Suprapubic skin (tissue), 4 donors: ENCODE data around the gene VTA1.

Source experiments
- EP300 ChIP-seq: sonication (generic); formaldehyde crosslinking; IDR thresholded peaks from one replicate; pipeline ENCODE4 v1.6.1; 2017; ENCODE audit warnings: antibody characterized with exemption
- POLR2A ChIP-seq, 2 donors: fragments of 450-650 bp; IDR thresholded peaks; one replicate each; pipeline ENCODE4 v1.6.1; 2017; ENCODE audit warnings: antibody characterized with exemption in 2 of 2, mild to moderate bottlenecking in 2 of 2, moderate library complexity in 2 of 2
- POLR2AphosphoS5 ChIP-seq, 3 donors: sonication (generic); formaldehyde crosslinking; IDR thresholded peaks; one replicate each; pipeline ENCODE4 v1.6.1; 2017; ENCODE audit warnings: antibody characterized with exemption in 3 of 3
- TF ChIP-seq, protein P1 (sequence below), 2 donors: fragments of 200-600 bp in 1 of 2; fragments of 450-650 bp in 1 of 2; sonication (generic) in 1 of 2; IDR thresholded peaks; one replicate each; pipeline ENCODE4 v1.5.1; 2016 to 2019; ENCODE audit warnings: antibody characterized with exemption in 2 of 2, mild to moderate bottlenecking in 1 of 2, moderate library complexity in 1 of 2

DNA sequence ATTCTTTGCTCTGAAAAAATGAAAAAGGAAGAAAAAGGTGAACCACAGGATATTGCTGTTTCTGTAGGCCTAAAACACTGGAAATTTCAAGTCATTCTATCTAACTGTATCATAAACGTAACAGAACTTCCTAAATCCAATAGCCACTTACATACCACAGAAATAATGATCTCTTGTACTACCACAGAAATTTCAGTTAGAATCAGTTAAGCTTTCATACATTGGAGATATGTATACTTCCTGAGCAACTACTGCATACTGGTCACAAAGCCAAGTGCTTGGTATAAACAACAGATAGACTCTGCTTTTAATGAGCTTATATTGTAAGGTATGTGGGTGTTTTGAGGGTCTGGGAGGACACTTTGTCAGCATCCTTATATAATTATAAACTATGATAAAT lies 38.6 kb downstream of the VTA1 start:
- TF ChIP-seq, protein P1, sequence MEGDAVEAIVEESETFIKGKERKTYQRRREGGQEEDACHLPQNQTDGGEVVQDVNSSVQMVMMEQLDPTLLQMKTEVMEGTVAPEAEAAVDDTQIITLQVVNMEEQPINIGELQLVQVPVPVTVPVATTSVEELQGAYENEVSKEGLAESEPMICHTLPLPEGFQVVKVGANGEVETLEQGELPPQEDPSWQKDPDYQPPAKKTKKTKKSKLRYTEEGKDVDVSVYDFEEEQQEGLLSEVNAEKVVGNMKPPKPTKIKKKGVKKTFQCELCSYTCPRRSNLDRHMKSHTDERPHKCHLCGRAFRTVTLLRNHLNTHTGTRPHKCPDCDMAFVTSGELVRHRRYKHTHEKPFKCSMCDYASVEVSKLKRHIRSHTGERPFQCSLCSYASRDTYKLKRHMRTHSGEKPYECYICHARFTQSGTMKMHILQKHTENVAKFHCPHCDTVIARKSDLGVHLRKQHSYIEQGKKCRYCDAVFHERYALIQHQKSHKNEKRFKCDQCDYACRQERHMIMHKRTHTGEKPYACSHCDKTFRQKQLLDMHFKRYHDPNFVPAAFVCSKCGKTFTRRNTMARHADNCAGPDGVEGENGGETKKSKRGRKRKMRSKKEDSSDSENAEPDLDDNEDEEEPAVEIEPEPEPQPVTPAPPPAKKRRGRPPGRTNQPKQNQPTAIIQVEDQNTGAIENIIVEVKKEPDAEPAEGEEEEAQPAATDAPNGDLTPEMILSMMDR (IDR thresholded peaks at IDR 0.05): no peak
- TF ChIP-seq POLR2AphosphoS5 (IDR thresholded peaks at IDR 0.05) (no peak), POLR2A (IDR thresholded peaks at IDR 0.05) (no peak), EP300 (no peak)
